AG08395 (cell line): ENCODE data around the gene TMTC2.

ENCODE experiments used
- DNase-seq: peaks from one replicate; pipeline ENCODE4 v3.0.0; 2012; ENCODE audit warnings: mixed read lengths, low spot score

TMTC2 gene

DNA sequence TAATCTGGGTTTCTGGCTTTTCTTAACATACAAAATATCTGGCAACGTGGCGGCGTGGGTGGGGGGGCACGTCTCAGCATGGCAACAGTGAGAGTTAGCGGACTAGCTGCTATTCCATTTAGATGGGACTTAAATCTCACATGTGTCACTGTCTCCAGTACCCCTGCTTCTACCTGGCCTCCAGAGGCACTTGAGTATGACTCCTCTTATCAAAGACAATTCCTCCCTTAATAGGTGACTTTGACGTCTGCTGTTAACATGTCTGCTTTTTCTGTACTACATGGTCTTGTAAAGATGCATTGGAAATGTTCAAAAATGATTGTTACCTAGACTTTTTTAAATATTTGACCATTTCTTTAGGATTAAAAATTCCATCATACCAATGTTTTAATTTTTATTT lies 456.2 kb downstream of the TMTC2 start:
- DNase-seq: no peak

DNA sequence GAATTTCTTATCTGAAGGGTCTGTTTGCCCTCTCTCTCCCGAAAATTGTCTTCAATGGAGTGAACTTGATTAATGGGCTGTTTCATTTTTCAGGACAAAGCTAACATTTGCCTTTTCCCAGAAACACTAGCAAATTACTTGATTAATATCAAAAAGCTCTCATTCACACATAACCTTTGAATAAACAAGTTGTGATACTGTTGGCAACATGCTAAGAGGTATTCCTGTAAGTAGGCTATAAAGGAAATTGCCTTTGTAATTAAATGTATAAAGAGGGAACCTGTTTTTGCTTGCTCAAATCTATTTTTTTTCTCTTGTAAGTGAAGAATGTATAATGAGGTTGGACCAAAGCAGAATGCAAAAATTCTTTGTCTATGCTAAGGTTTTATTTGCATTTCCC lies 457.2 kb downstream of the TMTC2 start:
- DNase-seq: no peak

DNA sequence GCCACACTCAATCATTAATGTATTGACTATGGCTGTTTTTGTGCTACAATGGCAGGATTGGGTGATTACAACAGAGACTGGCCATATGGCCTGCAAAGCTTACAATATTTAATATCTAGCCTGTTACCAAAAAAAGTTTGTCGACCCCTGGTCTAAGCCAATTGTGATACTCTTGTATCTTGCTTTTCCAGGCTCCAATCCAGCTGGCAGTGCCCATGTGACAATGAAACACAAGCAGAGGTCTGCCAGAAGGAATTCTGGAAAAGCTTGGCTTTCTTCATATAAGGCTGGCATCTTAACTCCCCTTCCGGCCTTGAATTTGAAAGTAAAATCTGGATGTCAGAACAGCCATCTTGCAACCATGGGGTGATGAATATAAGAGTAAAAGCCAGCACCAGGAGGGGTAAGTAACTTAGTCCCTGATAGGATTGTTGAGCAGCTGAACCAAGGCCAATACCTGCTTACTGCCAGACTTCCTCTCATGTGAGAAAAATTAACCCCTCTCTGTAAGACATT lies 458.7 kb downstream of the TMTC2 start:
- no peak for DNase-seq

DNA sequence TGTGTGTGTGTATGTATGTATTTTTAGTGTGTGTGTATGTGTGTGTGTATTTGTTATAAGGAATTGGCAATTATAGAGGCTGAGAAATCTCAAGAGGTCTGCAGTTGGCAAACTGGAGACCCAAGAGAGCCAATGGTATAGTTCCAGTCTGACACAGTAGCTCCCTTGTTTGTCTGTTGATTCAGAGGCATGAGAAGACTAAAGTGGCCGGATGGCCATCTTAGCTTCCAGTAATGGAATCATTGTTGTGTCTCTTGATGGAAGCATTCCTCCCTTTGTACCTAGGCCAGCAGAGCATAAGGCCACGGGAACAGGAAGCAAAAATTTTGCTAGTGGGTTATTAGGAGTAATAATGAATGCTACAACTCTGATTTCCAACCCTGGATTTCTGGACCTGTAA lies 460.6 kb downstream of the TMTC2 start:
- DNase-seq: no peak

DNA sequence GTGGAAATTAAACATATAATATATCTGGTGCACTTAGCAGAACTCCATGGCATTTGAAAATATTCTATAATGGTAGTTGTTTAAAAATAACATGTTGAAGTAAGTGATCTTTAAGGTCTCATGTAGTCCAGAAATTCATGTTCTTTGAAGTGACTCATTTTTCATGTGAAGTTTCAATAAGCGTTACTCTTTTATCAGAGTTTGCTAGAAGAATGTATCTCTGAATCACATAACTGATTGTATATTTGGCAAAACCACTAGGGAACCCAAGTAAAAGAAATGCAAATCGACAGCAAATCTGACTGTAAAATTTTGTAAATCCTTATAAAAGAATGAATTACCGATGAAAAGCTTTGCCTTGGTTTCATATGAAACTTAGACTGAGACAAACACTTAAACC lies 463.3 kb downstream of the TMTC2 start:
- no peak for DNase-seq

DNA sequence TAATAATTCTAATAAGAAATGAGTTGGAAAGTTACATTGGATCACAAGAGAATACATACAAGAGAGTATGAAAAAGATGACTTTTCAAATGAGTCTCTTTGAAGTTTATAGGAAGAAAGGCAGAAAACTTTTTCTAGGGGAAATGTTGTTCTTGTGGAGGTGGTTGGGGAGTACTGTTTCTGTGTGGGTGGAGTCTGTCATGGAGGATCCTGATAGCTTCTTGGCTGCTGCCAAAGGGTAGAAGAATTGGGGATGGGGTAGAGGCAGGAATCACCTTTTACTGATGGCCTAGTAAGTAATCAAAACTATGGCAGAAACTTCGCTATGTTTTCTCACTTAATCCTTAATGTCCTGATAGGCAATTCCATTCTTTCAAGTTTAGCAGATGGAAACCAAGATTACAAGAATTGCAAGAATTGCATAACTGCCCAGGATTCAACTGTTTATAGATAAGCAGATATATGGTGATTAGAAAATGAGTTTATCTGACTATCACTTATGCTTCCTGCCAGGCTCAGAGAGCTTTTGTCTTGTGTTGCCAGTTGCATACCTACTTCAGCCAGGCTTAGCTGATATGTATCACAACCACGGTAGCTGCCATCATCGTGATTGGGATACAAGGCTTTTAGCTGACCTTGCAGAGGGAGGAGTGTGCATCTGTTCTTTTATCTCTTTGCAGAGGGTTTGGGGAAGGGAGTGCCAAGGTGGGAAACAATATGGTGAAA lies 463.9 kb downstream of the TMTC2 start:
- DNase-seq: no peak

DNA sequence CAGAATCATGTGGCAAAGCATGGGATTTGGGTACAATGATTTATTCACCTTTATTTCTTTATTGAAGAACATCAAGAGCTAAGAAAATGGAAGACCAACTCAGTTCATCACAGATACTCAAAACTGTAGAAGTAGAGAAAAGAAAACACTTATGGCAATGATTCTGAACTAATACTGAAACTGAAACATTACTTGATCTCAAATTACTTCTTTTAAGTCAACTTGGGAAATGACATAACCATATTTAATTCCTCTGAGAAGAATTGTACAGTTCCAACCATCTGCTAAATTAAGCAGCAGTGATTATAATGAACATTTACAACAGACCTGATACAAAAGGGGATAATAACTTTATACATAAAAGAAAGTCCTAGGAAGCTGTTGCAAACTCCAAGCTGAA lies 466.5 kb downstream of the TMTC2 start:
- DNase-seq: no peak

DNA sequence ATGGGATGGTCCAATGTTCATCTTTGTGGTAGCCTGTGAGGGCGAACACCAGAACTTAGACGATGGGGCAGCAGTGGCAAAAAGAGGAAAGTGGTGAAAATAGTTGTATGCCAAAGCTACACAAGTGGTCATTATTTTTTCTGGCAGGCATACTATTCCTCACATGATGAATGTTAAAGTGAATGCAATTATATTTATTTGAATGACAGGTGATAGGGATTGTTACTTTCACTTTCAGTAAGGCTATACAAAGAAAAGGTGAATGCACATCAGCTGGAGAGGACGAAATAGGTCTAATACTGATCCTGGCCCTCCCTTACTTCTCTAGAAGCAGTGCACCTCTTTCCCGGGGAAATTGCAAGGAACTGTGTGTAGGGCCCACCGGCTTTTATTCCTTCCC lies 470.1 kb downstream of the TMTC2 start:
- DNase-seq: no peak

DNA sequence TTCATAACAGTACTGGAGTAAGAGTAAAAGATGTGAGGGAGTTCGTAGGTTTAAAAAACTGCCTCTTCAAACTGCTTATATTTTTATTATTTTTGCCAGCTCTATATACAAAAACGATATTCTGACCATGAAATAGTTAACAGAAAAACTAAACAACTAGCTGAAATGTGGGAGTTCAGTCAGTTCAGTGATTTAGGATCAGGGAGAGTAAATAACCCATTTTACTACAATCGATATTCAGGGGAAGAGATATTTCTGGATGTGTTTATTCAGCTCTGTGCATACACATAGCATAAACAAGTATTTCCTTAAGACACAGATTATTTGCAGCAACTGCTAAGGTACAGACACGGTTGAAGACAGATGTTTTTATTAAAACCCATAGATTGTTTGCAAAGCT lies 470.9 kb downstream of the TMTC2 start:
- DNase-seq: no peak

DNA sequence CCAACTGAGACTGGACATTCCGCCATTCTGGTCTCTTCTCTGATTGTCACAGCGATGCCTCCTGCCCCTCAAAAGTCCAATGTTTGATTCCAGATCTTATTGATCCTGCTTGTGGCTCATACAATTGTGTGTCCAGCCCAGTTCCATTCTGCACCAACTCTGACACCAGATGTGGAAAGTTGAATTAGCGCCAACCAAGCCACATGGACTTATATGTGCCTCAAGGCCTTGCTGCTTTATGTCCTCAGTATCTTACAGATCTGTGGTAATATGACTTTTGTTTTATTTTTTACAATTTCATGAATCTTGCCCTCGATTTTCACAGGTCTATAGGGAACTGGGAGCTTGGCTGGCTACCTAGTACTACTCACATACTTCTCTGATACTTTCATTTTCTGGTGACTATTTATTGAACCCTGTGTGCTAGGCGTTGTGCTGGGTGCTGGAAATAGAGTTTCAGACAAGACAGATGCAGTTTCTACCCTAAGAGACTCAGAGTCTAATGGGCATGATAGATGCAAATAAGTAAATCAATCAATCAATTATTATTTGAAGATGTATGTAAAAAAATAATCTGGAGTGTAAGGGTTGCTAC lies 472.0 kb downstream of the TMTC2 start:
- DNase-seq: no peak

DNA sequence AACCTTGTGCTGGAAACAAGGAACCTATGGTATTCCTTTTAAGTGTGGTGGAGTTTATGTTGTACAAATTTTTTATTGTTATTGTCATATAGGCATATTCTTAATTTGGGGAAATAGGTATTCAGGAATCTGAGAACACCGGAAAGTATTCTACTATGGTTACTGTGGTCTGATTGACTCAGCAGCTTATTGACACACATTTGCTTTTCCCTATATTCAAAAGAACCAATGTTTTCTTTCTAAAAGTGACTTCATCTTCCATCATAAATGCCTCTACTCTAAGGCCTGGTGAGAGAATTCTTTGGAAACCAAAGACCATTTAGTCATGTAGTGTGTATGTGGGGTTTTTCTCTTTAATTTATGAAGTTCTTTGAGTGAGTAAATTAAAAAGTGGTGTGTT lies 474.8 kb downstream of the TMTC2 start:
- peak; percentile 32 for DNase-seq

DNA sequence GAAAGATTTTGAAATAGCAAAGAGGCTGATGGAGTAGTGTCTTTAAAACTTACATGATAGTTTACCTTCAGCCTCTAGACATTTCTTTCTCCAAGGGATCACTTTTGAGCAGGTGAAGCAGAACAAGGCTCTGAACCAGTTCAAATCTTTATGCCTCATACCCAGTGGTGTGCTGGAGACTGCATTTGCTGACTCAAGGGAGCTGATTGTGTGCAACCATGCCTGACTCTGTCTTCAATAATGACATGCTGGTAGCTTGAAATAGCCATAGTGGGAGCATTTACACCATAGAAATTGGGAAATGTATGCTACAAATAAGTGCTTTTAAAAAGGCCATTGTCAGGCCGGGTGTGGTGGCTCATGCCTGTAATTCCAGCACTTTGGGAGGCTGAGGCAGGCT lies 482.0 kb downstream of the TMTC2 start:
- no peak for DNase-seq

DNA sequence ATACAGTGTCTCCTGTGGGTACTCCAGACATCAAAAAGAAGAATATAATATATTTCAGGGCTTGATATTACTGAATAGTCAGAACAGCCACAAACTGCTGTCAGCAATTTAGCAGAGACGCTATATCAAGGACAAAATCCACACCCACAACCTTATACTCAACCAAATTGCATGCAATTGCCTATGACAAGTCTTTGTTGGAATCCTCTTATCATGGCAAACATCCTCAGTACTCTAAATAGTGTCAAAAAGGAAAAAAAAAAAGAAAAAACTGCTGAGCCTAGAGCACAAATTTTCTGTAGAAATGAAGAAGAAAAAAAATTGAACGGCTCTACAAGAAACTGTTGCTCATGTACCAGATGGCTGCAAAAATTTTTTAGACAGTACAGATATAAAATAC lies 485.7 kb downstream of the TMTC2 start:
- no peak for DNase-seq

DNA sequence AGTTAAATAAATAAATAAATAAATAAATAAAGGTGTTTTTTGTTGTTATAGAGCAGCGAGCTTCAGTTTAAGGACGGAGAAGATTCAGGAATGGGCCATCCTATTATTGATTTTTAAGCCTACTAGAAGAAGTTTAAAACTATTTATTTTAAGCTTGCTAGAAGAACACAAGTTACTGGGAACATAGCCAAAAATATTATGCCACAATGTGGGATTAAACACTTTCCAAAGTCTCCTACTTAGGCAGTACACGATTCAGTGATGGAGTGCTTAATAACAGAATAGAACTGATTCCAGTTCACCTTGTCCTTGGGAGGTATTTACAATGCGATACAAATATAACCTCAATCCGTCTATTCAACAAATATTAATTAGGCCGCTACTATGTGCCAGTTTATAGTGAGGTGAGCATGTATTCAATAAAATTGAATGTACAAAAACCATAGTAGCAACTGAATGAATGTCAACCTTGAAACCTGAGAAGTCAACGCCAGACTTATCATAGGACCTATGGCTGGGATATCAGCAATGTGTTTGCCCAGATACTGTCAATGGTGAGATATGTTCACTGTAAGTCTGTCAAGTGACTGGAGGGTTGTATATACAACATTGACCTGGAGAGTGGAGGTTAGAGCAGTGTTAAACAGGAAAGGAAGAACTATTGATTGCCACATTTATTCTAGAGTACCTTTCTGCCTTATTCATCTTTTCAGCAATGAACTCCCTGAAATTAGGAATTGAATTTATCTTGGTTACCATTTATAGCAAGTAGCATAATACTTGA lies 486.4 kb downstream of the TMTC2 start:
- DNase-seq: no peak

DNA sequence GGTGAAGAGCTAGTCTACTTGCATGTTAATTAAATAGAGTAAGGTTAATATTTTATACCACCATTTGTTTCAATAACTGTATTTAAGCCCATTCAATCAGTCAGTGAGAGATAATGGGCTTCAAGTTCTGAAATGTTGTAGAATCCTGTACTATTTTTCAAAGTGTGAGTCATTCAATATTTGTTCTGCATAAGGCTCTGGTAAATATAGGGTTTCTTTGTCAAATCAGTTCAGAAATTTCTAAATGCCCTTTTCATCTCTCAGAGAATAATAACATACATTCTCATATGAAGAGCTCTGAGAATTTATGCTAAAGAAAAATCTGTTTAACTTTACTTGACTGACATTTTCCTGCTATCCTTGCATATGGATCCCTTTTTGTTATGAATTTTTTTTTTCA lies 493.3 kb downstream of the TMTC2 start:
- DNase-seq: no peak

DNA sequence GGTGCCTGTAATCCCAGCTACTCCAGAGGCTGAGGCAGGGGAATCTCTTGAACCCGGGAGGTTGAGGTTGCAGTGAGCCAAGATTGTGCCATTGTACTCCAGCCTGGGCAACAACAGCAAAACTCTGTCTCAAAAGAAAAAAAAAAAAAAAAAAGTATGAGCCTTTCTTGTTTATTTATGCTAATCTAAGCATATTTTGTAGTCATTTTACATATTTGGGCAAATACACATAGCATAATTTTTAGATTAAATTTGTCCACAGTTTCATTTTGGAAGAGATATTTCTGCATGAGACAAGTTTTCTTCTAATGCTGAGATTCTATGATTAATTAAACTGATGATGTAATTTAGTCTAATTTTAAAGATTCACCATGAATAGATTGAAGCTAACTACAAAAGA lies 494.4 kb downstream of the TMTC2 start:
- DNase-seq: no peak

DNA sequence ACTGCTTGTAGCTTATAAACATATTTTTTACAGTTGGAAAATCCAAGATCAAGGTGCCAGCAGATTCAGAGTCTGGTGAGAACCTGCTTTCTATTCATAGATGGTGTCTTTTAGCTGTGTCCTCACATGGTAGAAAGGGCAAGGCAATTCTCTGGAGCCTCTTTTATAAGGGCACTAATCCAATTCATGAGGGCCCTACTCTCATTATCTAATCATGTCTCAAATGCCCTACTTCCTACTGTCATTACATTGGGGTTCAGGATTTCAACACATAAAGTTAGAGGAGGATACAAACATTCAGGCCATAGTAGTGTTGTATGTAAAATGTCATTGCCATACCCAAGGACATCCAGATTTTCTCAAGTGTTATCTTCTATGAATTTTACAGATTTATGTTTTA lies 496.4 kb downstream of the TMTC2 start:
- no peak for DNase-seq
